IMR-90 (cell line): ENCODE data around the gene SRP54.

Experiments used
- CEBPB ChIP-seq: IDR thresholded peaks from 2 replicates; pipeline ENCODE4 v1.6.1; 2012; ENCODE audit warnings: low read depth, low read length, improper control_type of control experiment
- FOS ChIP-seq: fragments of 150-350 bp; IDR thresholded peaks from 2 replicates; pipeline ENCODE4 v1.6.1; 2016; ENCODE audit warnings: low read depth, low read length
- MXI1 ChIP-seq: IDR thresholded peaks from 2 replicates; pipeline ENCODE4 v1.6.1; 2012; ENCODE audit warnings: low read depth, mild to moderate bottlenecking, low read length, moderate library complexity, borderline replicate concordance
- NFE2L2 ChIP-seq: fragments of 150-350 bp; IDR thresholded peaks from 2 replicates; pipeline ENCODE4 v1.6.1; 2016; ENCODE audit warnings: low read depth, mild to moderate bottlenecking, low read length
- TF ChIP-seq, protein P1 (sequence below): conservative IDR thresholded peaks from 2 replicates; pipeline ENCODE4 v1.5.1; 2012; ENCODE audit warnings: mild to moderate bottlenecking, low read depth, low read length, improper control_type of control experiment

DNA sequence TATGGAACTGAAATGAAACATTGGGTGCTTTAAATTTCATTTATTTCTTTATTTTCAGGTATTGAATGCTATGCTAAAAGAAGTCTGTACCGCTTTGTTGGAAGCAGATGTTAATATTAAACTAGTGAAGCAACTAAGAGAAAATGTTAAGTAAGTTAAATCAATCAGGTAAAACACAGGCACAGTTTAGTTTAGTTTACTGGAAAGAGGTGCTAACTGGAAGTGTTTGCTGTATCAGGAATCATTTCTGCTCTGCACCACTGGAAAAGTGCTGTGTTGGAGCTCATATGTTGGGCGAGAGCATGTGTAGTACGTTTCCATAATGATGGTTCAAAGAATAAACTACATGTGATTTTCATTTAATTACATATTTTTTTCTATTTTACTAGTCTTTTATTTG is 16.7 kb downstream of the SRP54 start:
- TF ChIP-seq, protein P1, sequence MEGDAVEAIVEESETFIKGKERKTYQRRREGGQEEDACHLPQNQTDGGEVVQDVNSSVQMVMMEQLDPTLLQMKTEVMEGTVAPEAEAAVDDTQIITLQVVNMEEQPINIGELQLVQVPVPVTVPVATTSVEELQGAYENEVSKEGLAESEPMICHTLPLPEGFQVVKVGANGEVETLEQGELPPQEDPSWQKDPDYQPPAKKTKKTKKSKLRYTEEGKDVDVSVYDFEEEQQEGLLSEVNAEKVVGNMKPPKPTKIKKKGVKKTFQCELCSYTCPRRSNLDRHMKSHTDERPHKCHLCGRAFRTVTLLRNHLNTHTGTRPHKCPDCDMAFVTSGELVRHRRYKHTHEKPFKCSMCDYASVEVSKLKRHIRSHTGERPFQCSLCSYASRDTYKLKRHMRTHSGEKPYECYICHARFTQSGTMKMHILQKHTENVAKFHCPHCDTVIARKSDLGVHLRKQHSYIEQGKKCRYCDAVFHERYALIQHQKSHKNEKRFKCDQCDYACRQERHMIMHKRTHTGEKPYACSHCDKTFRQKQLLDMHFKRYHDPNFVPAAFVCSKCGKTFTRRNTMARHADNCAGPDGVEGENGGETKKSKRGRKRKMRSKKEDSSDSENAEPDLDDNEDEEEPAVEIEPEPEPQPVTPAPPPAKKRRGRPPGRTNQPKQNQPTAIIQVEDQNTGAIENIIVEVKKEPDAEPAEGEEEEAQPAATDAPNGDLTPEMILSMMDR, result no peak
- no peak for TF ChIP-seq MXI1
- no peak for TF ChIP-seq NFE2L2
- TF ChIP-seq FOS, result no peak
- no peak for TF ChIP-seq CEBPB
